ENCODE results near the gene PDP2. TPM values are rescaled to one million over a fixed set of nuclear protein-coding genes. Genes with fewer than 3 reads are reported as not detected.

Gene PDP2
- total and polyA plus RNA-seq, 2 of the 4 experiments (the other 2 are of a cell fraction), result 5.3 to 16.8 TPM

DNA sequence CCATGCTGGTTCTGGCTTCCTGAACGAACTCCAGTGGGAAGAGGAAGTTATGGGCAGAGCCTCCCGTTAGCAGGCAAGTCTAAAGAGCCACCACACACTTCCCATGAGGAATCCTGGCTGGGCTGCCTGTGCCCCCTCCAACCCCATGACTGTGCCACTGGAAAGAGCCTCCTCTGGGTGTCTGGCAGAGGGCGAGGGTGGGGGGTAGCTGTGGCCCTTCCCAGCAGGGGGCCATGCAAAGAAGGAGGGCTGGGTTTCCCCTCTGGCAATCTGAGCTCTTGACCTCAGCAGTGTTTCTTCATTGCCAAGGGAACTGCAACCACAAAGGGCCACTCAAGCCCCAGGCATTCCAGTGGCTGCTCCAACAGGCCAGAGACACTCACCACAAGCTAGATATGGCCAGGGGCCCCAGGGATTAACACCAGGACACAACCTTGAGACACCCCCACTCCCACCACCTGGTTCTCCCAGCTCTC is 46.7 kb downstream of the PDP2 start (continued):
- TF ChIP-seq BHLHE40 (IDR thresholded peaks at IDR 0.05; ENCODE audit: low read depth, low read length), result peak; percentile 33; the same call in 1 of the 2 replicates

DNA sequence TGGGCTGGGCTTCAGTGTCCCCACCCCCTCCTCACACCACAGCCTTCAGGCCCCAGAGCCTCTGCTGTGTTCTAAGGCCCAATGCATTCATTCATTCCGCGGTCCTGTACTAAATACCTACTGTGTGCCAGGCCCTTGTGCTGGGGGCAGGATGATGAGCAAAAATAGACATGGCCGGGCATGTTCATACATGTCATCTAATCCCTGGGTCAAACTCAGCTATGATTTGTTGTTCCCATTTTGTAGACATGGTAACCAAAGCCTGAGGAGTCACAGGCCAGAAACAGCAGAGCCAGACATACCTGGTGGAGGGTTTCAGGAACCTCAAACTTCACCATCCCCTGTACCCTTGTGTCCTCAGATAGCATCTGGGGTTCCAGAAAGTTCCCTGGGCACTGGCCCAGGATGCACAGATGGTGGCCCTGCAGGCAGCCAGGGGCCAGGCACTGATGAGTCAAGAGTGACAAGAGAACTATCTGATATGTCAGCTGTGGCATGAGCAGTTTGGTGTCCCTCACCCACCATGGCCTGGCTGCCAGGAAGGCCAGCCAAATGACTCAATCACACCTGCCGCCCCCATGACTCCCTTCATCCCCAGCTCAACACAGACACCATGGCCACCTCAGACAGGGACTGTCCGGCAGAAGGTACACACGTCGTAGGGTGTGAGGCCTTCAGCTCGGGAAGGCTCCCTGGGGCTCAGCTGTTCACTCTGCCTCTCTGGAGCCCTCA is 47.8 kb downstream of the PDP2 start:
- H2BK5ac ChIP-seq (ENCODE audit: low read depth, low read length, poor library complexity, severe bottlenecking), result peak overlapping the region; percentile 72
- peak overlapping the region; percentile 76; the same call in 2 of the 3 replicates for H2BK15ac ChIP-seq (ENCODE audit: low read depth, low read length)
- WGBS, 2 experiments (ENCODE audit: extremely low coverage in 2 of 2, insufficient read length in 1 of 2), result 100% methylated on average over 2 of the region's 8 CpGs; no CpG with 5 or more reads in 1 of the 2 experiments
- peak overlapping the region; percentile 64 for H3K14ac ChIP-seq (replicated peaks; ENCODE audit: low read depth, low read length)
- ChIA-PET POLR2A (ENCODE audit: unreplicated experiment) (interaction anchor here (0.6 to 1.3 kb wide), 2 partner anchors 33 to 316 kb away, joined by 3 to 4 read pairs; no protein-coding TSS in a partner anchor), CTCF (interaction anchor here (0.6 to 1.7 kb wide), 11 partner anchors 9 to 227 kb away, joined by 3 to 20 read pairs (median 3); partner anchors contain the start of genes CDH16 and NAE1)
- H3K79me1 ChIP-seq (ENCODE audit: low read depth in 1 of 2, low read length in 2 of 2), result peaks cover 5 to 13% of the 10 kb centered on the region in 2 experiments; a peak in 3 of 4 replicates
- 0 out of 2 replicates have a peak, but pooled peaks have one; percentile 2 for ATAC-seq (ENCODE audit: low read depth)
- H3K18ac ChIP-seq (ENCODE audit: low read depth, low read length), result peak overlapping the region; percentile 86; the same call in 1 of the 2 replicates
- H3K27ac ChIP-seq (ENCODE audit: insufficient read depth, low read length), result no peak overlapping the region
- peaks cover 30% of the 10 kb centered on the region for H3K9me1 ChIP-seq (ENCODE audit: insufficient read depth, low read length)
- H2AK5ac ChIP-seq (ENCODE audit: low read depth, low read length), result peak overlapping the region; percentile 87; the same call in 1 of the 2 replicates
- peak overlapping the region; percentile 53 for H4K91ac ChIP-seq (ENCODE audit: insufficient read depth, low read depth, low read length)
- peak overlapping the region; percentile 15 for H2AFZ ChIP-seq (replicated peaks; ENCODE audit: low read length, poor library complexity)
- H2BK120ac ChIP-seq (ENCODE audit: low read depth, low read length), result peak overlapping the region; percentile 65; the same call in 1 of the 2 replicates
- H4K8ac ChIP-seq (ENCODE audit: low read depth in 2 of 2, low read length in 2 of 2), result peak overlapping the region in 1 of 2 experiments; percentile 44; a peak in 2 of 4 replicates
- H3K27me3 ChIP-seq (ENCODE audit: control insufficient read depth, insufficient read depth, low read length), result peaks cover 6% of the 10 kb centered on the region; the same call in 1 of the 2 replicates
- peak overlapping the region; percentile 36; the same call in 1 of the 2 replicates for H3K23ac ChIP-seq (ENCODE audit: low read depth, low read length)
- 0 out of 2 replicates have a peak, but pooled peaks have one; percentile 8 for TF ChIP-seq MAZ (IDR thresholded peaks at IDR 0.05; ENCODE audit: borderline replicate concordance, low read depth, low read length)
- no peak for TF ChIP-seq POLR2A (IDR thresholded peaks at IDR 0.05; ENCODE audit: low read depth, low read length)
- no peak for TF ChIP-seq NFE2L2 (IDR thresholded peaks at IDR 0.05; ENCODE audit: low read depth, low read length)
- TF ChIP-seq BHLHE40 (IDR thresholded peaks at IDR 0.05; ENCODE audit: low read depth, low read length), result peak; percentile 21; the same call in 1 of the 2 replicates
- TF ChIP-seq, protein P1, sequence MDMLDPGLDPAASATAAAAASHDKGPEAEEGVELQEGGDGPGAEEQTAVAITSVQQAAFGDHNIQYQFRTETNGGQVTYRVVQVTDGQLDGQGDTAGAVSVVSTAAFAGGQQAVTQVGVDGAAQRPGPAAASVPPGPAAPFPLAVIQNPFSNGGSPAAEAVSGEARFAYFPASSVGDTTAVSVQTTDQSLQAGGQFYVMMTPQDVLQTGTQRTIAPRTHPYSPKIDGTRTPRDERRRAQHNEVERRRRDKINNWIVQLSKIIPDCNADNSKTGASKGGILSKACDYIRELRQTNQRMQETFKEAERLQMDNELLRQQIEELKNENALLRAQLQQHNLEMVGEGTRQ (IDR thresholded peaks at IDR 0.05; ENCODE audit: low read depth, low read length), result 0 out of 2 replicates have a peak, but pooled peaks have one; percentile 14
- TF ChIP-seq MAFK (IDR thresholded peaks at IDR 0.05; ENCODE audit: low read depth, low read length), result no peak
- H3K56ac ChIP-seq (ENCODE audit: extremely low read depth, insufficient read depth, low read length), result no peak overlapping the region
- intact Hi-C loops (cut with micrococcal nuclease) (loop anchor here (1.0 kb wide), 1 partner anchor 33 kb away; no protein-coding TSS in a partner anchor), in situ Hi-C loops (cut with MboI; ENCODE audit: low sequenced_read_pairs) (no loop called here), dilution Hi-C loops (cut with HindIII; ENCODE audit: low sequenced_read_pairs, unreplicated experiment) (no loop called here)
- H3K4me3 ChIP-seq (ENCODE audit: insufficient read depth, low read depth, low read length), result no peak overlapping the region
- H4K20me1 ChIP-seq (ENCODE audit: insufficient read depth, low read length), result peaks cover 14% of the 10 kb centered on the region
- peak overlapping the region; percentile 80 for H2BK20ac ChIP-seq (ENCODE audit: low read depth, low read length)
- peaks cover 8% of the 10 kb centered on the region for H3K36me3 ChIP-seq (ENCODE audit: control insufficient read depth, insufficient read depth, low read length)
- no peak overlapping the region for H3K9ac ChIP-seq (ENCODE audit: low read depth, low read length)
- DNase-seq, result peak; percentile 50
- peaks cover 26% of the 10 kb centered on the region for H3K4me1 ChIP-seq (ENCODE audit: control insufficient read depth, insufficient read depth, low read length)
- H4K5ac ChIP-seq (ENCODE audit: low read depth, low read length), result peak overlapping the region; percentile 82
- H3K4ac ChIP-seq (ENCODE audit: low read depth, low read length), result peak overlapping the region; percentile 45; the same call in 1 of the 2 replicates
- peak overlapping the region; percentile 28 for H2AK9ac ChIP-seq (replicated peaks; ENCODE audit: low read depth, low read length, poor library complexity)
- BruUV-seq (replicated peaks), result no TSS peak
- H3K4me2 ChIP-seq (ENCODE audit: low read depth, low read length), result no peak overlapping the region
- H3K9me3 ChIP-seq (ENCODE audit: control insufficient read depth, insufficient read depth, low read length), result no peaks in the 10 kb centered on the region
